HepG2 (cell line): ENCODE results near the gene ATP6V1C2. TPM values are rescaled to one million over a fixed set of nuclear protein-coding genes. Genes with fewer than 3 reads are reported as not detected.

Source experiments
- ATF3 ChIP-seq: sonication (generic); formaldehyde crosslinking; IDR thresholded peaks from 2 replicates; pipeline ENCODE4 v1.4.0; 2020; ENCODE audit warnings: missing genetic modification reagents
- PHF21A ChIP-seq: sonication (generic); formaldehyde crosslinking; IDR thresholded peaks from 2 replicates; pipeline ENCODE4 v1.5.0; 2020; ENCODE audit warnings: mild to moderate bottlenecking, missing genetic modification reagents
- TEF ChIP-seq: sonication (generic); formaldehyde crosslinking; IDR thresholded peaks from 2 replicates; pipeline ENCODE4 v1.5.0; 2020; ENCODE audit warnings: missing genetic modification reagents
- ZNF275 ChIP-seq: sonication (generic); formaldehyde crosslinking; IDR thresholded peaks from 2 replicates; pipeline ENCODE4 v1.8.0; 2022; ENCODE audit warnings: missing genetic modification reagents, mild to moderate bottlenecking, inconsistent platforms, borderline replicate concordance
- ZUFSP ChIP-seq: sonication (generic); formaldehyde crosslinking; IDR thresholded peaks from 2 replicates; pipeline ENCODE4 v1.9.0; 2021; ENCODE audit warnings: missing genetic modification reagents, mild to moderate bottlenecking, borderline replicate concordance
- polyA plus RNA-seq, 8 experiments: library from polyadenylated mRNA; depleted of rRNA in 3 of 8; stranded (reverse) in 7 of 8; unstranded in 1 of 8; fragments of >200 nt; fragmentation: Illumina TruSeq in 4 of 8; extraction: Trizol in 4 of 8; gene quantifications; 2 replicates each; pipeline versions ENCODE4 v1.2.1 to v1.2.3, GENCODE V29; 2011 to 2016; ENCODE audit warnings: low read depth in 4 of 8, missing spikeins in 1 of 8, mixed read lengths in 1 of 8; ENCODE audit not compliant: insufficient read depth in 1 of 8
- total RNA-seq, 5 experiments: library from RNA; depleted of rRNA; stranded (reverse); fragments of >200 nt; fragmentation: Illumina TruSeq; extraction: Trizol; gene quantifications; 2 replicates each; pipeline ENCODE4 v1.2.3, GENCODE V29; 2016; ENCODE audit warnings: low read depth in 1 of 5
- TF ChIP-seq, protein P1 (sequence below): sonication (generic); formaldehyde crosslinking; IDR thresholded peaks from 2 replicates; pipeline ENCODE4 v1.8.1; 2023; ENCODE audit warnings: missing genetic modification reagents, inconsistent platforms, borderline replicate concordance

Gene ATP6V1C2
- total and polyA plus RNA-seq, 2 of the 13 experiments (the other 11 are each of a cell fraction or from before 2014, with no cell fraction given): 0.04 to 0.29 TPM

GRCh38 chr2:10811517-10811916, 90.1 kb downstream of the ATP6V1C2 start (continued):
- TF ChIP-seq TEF (CRISPR knock-in tag) (no peak), PHF21A (CRISPR knock-in tag) (no peak), ATF3 (CRISPR knock-in tag) (no peak), ZNF275 (CRISPR knock-in tag) (no peak), ZUFSP (CRISPR knock-in tag) (no peak)
- TF ChIP-seq, protein P1, sequence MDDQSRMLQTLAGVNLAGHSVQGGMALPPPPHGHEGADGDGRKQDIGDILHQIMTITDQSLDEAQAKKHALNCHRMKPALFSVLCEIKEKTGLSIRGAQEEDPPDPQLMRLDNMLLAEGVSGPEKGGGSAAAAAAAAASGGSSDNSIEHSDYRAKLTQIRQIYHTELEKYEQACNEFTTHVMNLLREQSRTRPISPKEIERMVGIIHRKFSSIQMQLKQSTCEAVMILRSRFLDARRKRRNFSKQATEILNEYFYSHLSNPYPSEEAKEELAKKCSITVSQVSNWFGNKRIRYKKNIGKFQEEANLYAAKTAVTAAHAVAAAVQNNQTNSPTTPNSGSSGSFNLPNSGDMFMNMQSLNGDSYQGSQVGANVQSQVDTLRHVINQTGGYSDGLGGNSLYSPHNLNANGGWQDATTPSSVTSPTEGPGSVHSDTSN (CRISPR knock-in tag): no peak
